Measurements from ENCODE around the gene C11orf91.
A peak's percentile ranks its signal among the peaks of the same experiment; 100 is the strongest.
"Not testable (repeated sequence)": the region's sequence is repeated elsewhere in the genome, so short reads cannot be mapped to it uniquely, and the experiment has no call there.

C11orf91 gene

GRCh38 chr11:33721426-33721825 lies 20.8 kb upstream of the C11orf91 start:
- no peak for DNase-seq

- DNase-seq, result no peak
Observed at GRCh38 chr11:33719587-33719986, 19.0 kb upstream of the C11orf91 start.

GRCh38 chr11:33718440-33718839 lies 17.8 kb upstream of the C11orf91 start:
- DNase-seq, result no peak

- DNase-seq, result peak; percentile 27
Observed at GRCh38 chr11:33716243-33716642, 15.6 kb upstream of the C11orf91 start.

- no peak for DNase-seq
Observed at GRCh38 chr11:33713856-33714398, 13.3 kb upstream of the C11orf91 start.

- no peak for DNase-seq
Observed at GRCh38 chr11:33713151-33713855, 12.7 kb upstream of the C11orf91 start.

- no peak for DNase-seq
Observed at GRCh38 chr11:33712436-33712835, 11.8 kb upstream of the C11orf91 start.

- no peak for DNase-seq
Observed at GRCh38 chr11:33709466-33709865, 8.8 kb upstream of the C11orf91 start.

- DNase-seq, result no peak
Observed at GRCh38 chr11:33708985-33709384, 8.4 kb upstream of the C11orf91 start.

- not testable (repeated sequence) for DNase-seq
Observed at GRCh38 chr11:33707831-33708230, 7.2 kb upstream of the C11orf91 start.

GRCh38 chr11:33706966-33707365 lies 6.3 kb upstream of the C11orf91 start:
- no peak for DNase-seq

- no peak for DNase-seq
Observed at GRCh38 chr11:33706546-33706945, 5.9 kb upstream of the C11orf91 start.

- no peak for DNase-seq
Observed at GRCh38 chr11:33704240-33705002, 3.8 kb upstream of the C11orf91 start.

GRCh38 chr11:33703788-33704187 lies 3.2 kb upstream of the C11orf91 start:
- DNase-seq, result no peak

GRCh38 chr11:33703234-33703633 lies 2.6 kb upstream of the C11orf91 start:
- DNase-seq, result no peak

GRCh38 chr11:33701302-33702230 lies 940 bp upstream of the C11orf91 start:
- no peak for DNase-seq

GRCh38 chr11:33700063-33700501 lies 544 bp downstream of the C11orf91 start:
- peak; percentile 7 for DNase-seq

- no peak for DNase-seq
Observed at GRCh38 chr11:33699515-33700062, 1.0 kb downstream of the C11orf91 start.

- no peak for DNase-seq
Observed at GRCh38 chr11:33698921-33699320, 1.7 kb downstream of the C11orf91 start.

GRCh38 chr11:33697997-33698396 lies 2.6 kb downstream of the C11orf91 start:
- no peak for DNase-seq

GRCh38 chr11:33696931-33697638 lies 3.5 kb downstream of the C11orf91 start:
- no peak for DNase-seq

GRCh38 chr11:33696411-33696810 lies 4.2 kb downstream of the C11orf91 start:
- no peak for DNase-seq
